DMS53 treated with DMSO at 0.1 percent for 48 hours (cell line): ENCODE measurements around the gene WDFY4.
A peak's percentile ranks its signal among the peaks of the same experiment; 100 is the strongest.

Experiments used
- DNase-seq: peaks from one replicate; lab custom pipeline; 2025; ENCODE audit not compliant: unreplicated experiment; lab: John Stamatoyannopoulos, UW

Gene WDFY4

GRCh38 chr10:48938990-48939536 is 254.4 kb downstream of the WDFY4 start:
- no peak for DNase-seq

GRCh38 chr10:48939790-48940325 is 255.2 kb downstream of the WDFY4 start, which contains the start of gene LRRC18:
LRRC18 (minus strand) TSS chr10:48939840; CDS start chr10:48914155, 25,685 bp downstream.
- no peak for DNase-seq

- no peak for DNase-seq
These were observed 255.7 kb downstream of the WDFY4 start for GRCh38 chr10:48940372-48940771.

- no peak for DNase-seq
These were observed 256.3 kb downstream of the WDFY4 start for GRCh38 chr10:48940958-48941357.

GRCh38 chr10:48941427-48942075 is 256.9 kb downstream of the WDFY4 start:
- DNase-seq = no peak

- DNase-seq = no peak
These were observed 258.4 kb downstream of the WDFY4 start for GRCh38 chr10:48943096-48943495.

- no peak for DNase-seq
These were observed 259.5 kb downstream of the WDFY4 start for GRCh38 chr10:48944171-48944570.

GRCh38 chr10:48945441-48946130 is 260.9 kb downstream of the WDFY4 start:
- no peak for DNase-seq

- no peak for DNase-seq
These were observed 261.7 kb downstream of the WDFY4 start for GRCh38 chr10:48946332-48946731.

- no peak for DNase-seq
These were observed 262.3 kb downstream of the WDFY4 start for GRCh38 chr10:48946891-48947500.

GRCh38 chr10:48947690-48948469 is 263.2 kb downstream of the WDFY4 start:
- DNase-seq = no peak

- no peak for DNase-seq
These were observed 263.9 kb downstream of the WDFY4 start for GRCh38 chr10:48948470-48949037.

GRCh38 chr10:48951707-48952106 is 267.0 kb downstream of the WDFY4 start:
- DNase-seq = no peak

- DNase-seq = no peak
These were observed 272.9 kb downstream of the WDFY4 start for GRCh38 chr10:48957361-48958151.

GRCh38 chr10:48958598-48959190 is 274.0 kb downstream of the WDFY4 start:
- peak; percentile 21 for DNase-seq

GRCh38 chr10:48964038-48964437 is 279.4 kb downstream of the WDFY4 start:
- DNase-seq = no peak

- DNase-seq = no peak
These were observed 280.8 kb downstream of the WDFY4 start for GRCh38 chr10:48965460-48965859.

- DNase-seq = no peak
These were observed 283.4 kb downstream of the WDFY4 start for GRCh38 chr10:48968036-48968435.

GRCh38 chr10:48970046-48970445 is 285.4 kb downstream of the WDFY4 start:
- no peak for DNase-seq
